PFSK-1 (cell line): ENCODE results near the gene WFIKKN1.

Experiments
- FOXP2 ChIP-seq: optimal IDR thresholded peaks from 2 replicates; pipeline ENCODE3; 2011; ENCODE audit warnings: borderline replicate concordance, control low read depth, inconsistent platforms; ENCODE audit not compliant: insufficient read depth; ENCODE audit errors: extremely low read length, extremely low read depth
- POLR2AphosphoS5 ChIP-seq: IDR thresholded peaks from 2 replicates; pipeline ENCODE4 v1.6.1; 2012; ENCODE audit warnings: low read depth, mild to moderate bottlenecking, control low read depth, low read length, moderate library complexity
- REST ChIP-seq, 2 experiments: IDR thresholded peaks; 2 replicates each; pipeline versions ENCODE4 v1.6.1 to v1.8.0; 2011 to 2012; ENCODE audit warnings: low read depth in 2 of 2, low read length in 2 of 2, control low read depth in 1 of 2, inconsistent platforms in 1 of 2, mild to moderate bottlenecking in 1 of 2, moderate library complexity in 1 of 2; ENCODE audit not compliant: insufficient read depth in 1 of 2
- SIN3A ChIP-seq: IDR thresholded peaks from 2 replicates; pipeline ENCODE4 v1.6.1; 2012; ENCODE audit warnings: mild to moderate bottlenecking, low read length, moderate library complexity, borderline replicate concordance; ENCODE audit not compliant: insufficient read depth
- TAF1 ChIP-seq: IDR thresholded peaks from 2 replicates; pipeline ENCODE4 v1.6.1; 2012; ENCODE audit warnings: low read length, control low read depth, borderline replicate concordance; ENCODE audit not compliant: insufficient read depth

- TF ChIP-seq REST (IDR thresholded peaks at IDR 0.05; ENCODE audit: insufficient read depth in 1 of 2, low read depth in 2 of 2, low read length in 2 of 2) (peak in 1 of 2 experiments; percentile 63; a peak in 1 of 4 replicates), POLR2AphosphoS5 (peak; percentile 72), SIN3A (peak; percentile 76; the same call in 1 of the 2 replicates), TAF1 (peak; percentile 71; the same call in 1 of the 2 replicates), FOXP2 (no peak)
These were observed 5.7 kb downstream of the WFIKKN1 start, which contains the start of gene METTL26 for GRCh38 chr16:636206-637080.
